ENCODE data around the gene COX6A1. TPM values are rescaled to one million over a fixed set of nuclear protein-coding genes. Genes with fewer than 3 reads are reported as not detected.

The COX6A1 gene
- total RNA-seq, 2 experiments from 2014 or later, result 396 to 406 TPM

DNA sequence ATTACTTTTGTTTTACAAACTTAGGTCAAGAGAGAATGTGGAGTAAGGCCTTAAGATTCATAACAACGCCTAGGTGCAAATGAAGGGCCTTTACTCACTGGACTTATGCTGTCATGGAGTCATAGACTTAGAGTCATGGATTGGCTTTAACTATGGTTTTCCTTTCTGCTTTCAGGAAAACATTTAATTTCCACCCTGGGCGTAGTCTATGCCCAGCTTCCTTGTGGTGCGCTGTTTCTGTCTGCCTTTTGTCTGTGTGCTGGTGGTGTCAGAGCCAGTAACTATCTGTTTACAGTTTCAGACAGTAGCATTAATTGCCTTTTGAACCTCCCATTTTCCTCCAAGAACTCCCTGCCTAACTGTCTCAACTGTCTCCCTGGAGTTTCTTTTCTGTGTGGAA, 31.8 kb upstream of the COX6A1 start:
- CTCF ChIA-PET, result no interaction called here
- no peaks in the 10 kb centered on the region for H3K9me3 Mint-ChIP-seq
- H3K27ac Mint-ChIP-seq, result no peak overlapping the region
- H3K4me3 Mint-ChIP-seq, result no peak overlapping the region
- DNase-seq (no peak), ATAC-seq (no peak)
- H3K4me1 Mint-ChIP-seq (ENCODE audit: low read depth), result no peaks in the 10 kb centered on the region
- H3K27me3 Mint-ChIP-seq, result peaks cover 4% of the 10 kb centered on the region
- POLR2A ChIA-PET, result no interaction called here
- TF ChIP-seq, protein P1, sequence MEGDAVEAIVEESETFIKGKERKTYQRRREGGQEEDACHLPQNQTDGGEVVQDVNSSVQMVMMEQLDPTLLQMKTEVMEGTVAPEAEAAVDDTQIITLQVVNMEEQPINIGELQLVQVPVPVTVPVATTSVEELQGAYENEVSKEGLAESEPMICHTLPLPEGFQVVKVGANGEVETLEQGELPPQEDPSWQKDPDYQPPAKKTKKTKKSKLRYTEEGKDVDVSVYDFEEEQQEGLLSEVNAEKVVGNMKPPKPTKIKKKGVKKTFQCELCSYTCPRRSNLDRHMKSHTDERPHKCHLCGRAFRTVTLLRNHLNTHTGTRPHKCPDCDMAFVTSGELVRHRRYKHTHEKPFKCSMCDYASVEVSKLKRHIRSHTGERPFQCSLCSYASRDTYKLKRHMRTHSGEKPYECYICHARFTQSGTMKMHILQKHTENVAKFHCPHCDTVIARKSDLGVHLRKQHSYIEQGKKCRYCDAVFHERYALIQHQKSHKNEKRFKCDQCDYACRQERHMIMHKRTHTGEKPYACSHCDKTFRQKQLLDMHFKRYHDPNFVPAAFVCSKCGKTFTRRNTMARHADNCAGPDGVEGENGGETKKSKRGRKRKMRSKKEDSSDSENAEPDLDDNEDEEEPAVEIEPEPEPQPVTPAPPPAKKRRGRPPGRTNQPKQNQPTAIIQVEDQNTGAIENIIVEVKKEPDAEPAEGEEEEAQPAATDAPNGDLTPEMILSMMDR (IDR thresholded peaks at IDR 0.05), result no peak
- no peaks in the 10 kb centered on the region for H3K36me3 Mint-ChIP-seq (ENCODE audit: low read depth)
- intact Hi-C loops (cut with micrococcal nuclease), result no loop called here

- no peak for DNase-seq
- H3K27me3 Mint-ChIP-seq, result peaks cover 4% of the 10 kb centered on the region
- H3K4me1 Mint-ChIP-seq (ENCODE audit: low read depth), result no peaks in the 10 kb centered on the region
- CTCF ChIA-PET, result no interaction called here
- H3K4me3 Mint-ChIP-seq, result no peak overlapping the region
- intact Hi-C loops (cut with micrococcal nuclease), result no loop called here
- no peak overlapping the region for H3K27ac Mint-ChIP-seq
- TF ChIP-seq, protein P1 (IDR thresholded peaks at IDR 0.05), result no peak
- ATAC-seq, result no peak
- H3K9me3 Mint-ChIP-seq, result no peaks in the 10 kb centered on the region
- POLR2A ChIA-PET, result no interaction called here
- H3K36me3 Mint-ChIP-seq (ENCODE audit: low read depth), result no peaks in the 10 kb centered on the region
Measured at GRCh38 chr12:120406553-120406952, 31.4 kb upstream of the COX6A1 start.

DNA sequence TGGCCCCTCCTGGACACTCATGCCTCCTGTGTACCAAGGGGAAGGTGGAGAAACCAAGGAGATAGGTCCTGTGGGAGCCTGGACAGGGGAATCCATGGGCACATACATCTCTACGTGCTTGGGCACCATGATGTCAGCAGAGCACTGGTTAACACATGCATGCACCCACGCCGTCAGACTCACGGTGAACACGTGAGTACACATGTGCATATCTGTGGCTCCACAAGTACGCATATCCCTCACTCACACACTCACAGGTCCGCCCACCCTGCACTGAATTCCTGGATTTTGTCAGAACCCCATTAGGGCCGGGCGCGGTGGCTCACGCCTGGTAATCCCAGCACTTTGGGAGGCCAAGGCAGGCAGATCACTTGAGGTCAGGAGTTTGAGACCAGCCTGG, 29.1 kb upstream of the COX6A1 start:
- DNase-seq (no peak), ATAC-seq (no peak)
- Mint-ChIP-seq H3K4me3 (no peak overlapping the region), H3K27me3 (no peaks in the 10 kb centered on the region), H3K36me3 (ENCODE audit: low read depth) (no peaks in the 10 kb centered on the region), H3K27ac (no peak overlapping the region), H3K4me1 (ENCODE audit: low read depth) (no peaks in the 10 kb centered on the region), H3K9me3 (no peaks in the 10 kb centered on the region)
- intact Hi-C loops (cut with micrococcal nuclease), result no loop called here
- ChIA-PET POLR2A (no interaction called here), CTCF (interaction anchor here (0.9 kb wide), 1 partner anchor 18 kb away, joined by 3 read pairs; no protein-coding TSS in a partner anchor)
- TF ChIP-seq, protein P1 (IDR thresholded peaks at IDR 0.05), result no peak

DNA sequence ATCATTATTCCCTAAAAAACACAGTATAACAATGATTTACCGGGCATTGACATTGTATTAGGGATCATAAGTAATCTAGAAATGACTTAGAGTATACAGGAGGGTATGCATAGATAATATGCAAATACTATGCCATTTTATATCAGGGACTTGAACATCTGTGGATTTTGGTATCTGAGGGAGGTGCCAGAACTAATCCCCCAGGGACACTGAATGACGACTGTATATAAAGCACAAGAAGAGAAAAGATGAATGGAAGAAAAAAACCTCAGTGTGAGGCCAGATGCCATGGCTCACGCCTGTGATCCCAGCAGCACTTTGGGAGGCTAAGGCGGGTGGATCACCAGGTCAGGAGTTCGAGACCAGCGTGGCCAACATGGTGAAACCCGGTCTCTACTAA, 25.5 kb upstream of the COX6A1 start:
- TF ChIP-seq, protein P1 (IDR thresholded peaks at IDR 0.05), result no peak
- Mint-ChIP-seq H3K4me1 (ENCODE audit: low read depth) (no peaks in the 10 kb centered on the region), H3K4me3 (no peak overlapping the region), H3K9me3 (no peaks in the 10 kb centered on the region), H3K27ac (no peak overlapping the region), H3K36me3 (ENCODE audit: low read depth) (no peaks in the 10 kb centered on the region), H3K27me3 (peaks cover 1% of the 10 kb centered on the region)
- intact Hi-C loops (cut with micrococcal nuclease), result no loop called here
- ATAC-seq (no peak), DNase-seq (no peak)
- POLR2A ChIA-PET, result no interaction called here
- CTCF ChIA-PET, result no interaction called here

GRCh38 chr12:120413901-120414695, 23.8 kb upstream of the COX6A1 start:
- Mint-ChIP-seq H3K27ac (no peak overlapping the region), H3K36me3 (ENCODE audit: low read depth) (no peaks in the 10 kb centered on the region), H3K4me1 (ENCODE audit: low read depth) (no peaks in the 10 kb centered on the region), H3K4me3 (no peak overlapping the region), H3K9me3 (no peaks in the 10 kb centered on the region), H3K27me3 (peaks cover 1% of the 10 kb centered on the region)
- no peak for ATAC-seq
- ChIA-PET POLR2A (no interaction called here), CTCF (no interaction called here)
- TF ChIP-seq, protein P1 (IDR thresholded peaks at IDR 0.05), result no peak
- intact Hi-C loops (cut with micrococcal nuclease), result no loop called here
- DNase-seq, result no peak
